H1 (cell line): ENCODE data around the gene ELMO1. TPM values are rescaled to one million over a fixed set of nuclear protein-coding genes. Genes with fewer than 3 reads are reported as not detected.

Source experiments
- CTCF ChIA-PET: fragments of 300-600 bp; sonication (Branson Sonifier 250); formaldehyde crosslinking; loops from one replicate; lab custom pipeline; 2021; ENCODE audit not compliant: partially characterized antibody; lab: Charles Lee
- POLR2A ChIA-PET: fragments of 300-600 bp; sonication (Branson Sonifier 250); formaldehyde crosslinking; loops from one replicate; lab custom pipeline; 2021; ENCODE audit warnings: inconsistent platforms; ENCODE audit not compliant: partially characterized antibody; lab: Charles Lee
- DNase-seq, 2 experiments: peaks; one replicate each; pipeline versions ENCODE4 v3.0.0 to v3.0.0-alpha.2; 2010 to 2022; ENCODE audit warnings: low spot score in 2 of 2, low read depth in 1 of 2, mixed read lengths in 1 of 2
- FAIRE-seq: peaks from 2 replicates; lab custom pipeline; 2011; peaks lifted over from hg19 to GRCh38; lab: Jason Lieb, UNC
- H2AFZ ChIP-seq: 2 replicates; pipeline ENCODE4 v1.8.1; 2012; ENCODE audit warnings: low read length, inconsistent platforms
- H2AK5ac ChIP-seq: 2 replicates; pipeline ENCODE4 v1.6.1; 2013; ENCODE audit warnings: low read depth, low read length
- H2BK120ac ChIP-seq: replicated peaks from 2 replicates; pipeline ENCODE3; 2013; ENCODE audit warnings: low read depth, low read length, inconsistent platforms
- H2BK12ac ChIP-seq: 2 replicates; pipeline ENCODE4 v1.6.1; 2013; ENCODE audit warnings: low read depth, low read length
- H2BK15ac ChIP-seq: 2 replicates; pipeline ENCODE4 v1.6.1; 2013; ENCODE audit warnings: low read length
- H2BK20ac ChIP-seq: 2 replicates; pipeline ENCODE4 v1.6.1; 2013; ENCODE audit warnings: low read length
- H2BK5ac ChIP-seq: 2 replicates; pipeline ENCODE4 v1.6.1; 2013; ENCODE audit warnings: low read depth, low read length
- H3K14ac ChIP-seq: 2 replicates; pipeline ENCODE4 v1.6.1; 2013; ENCODE audit warnings: inconsistent platforms; ENCODE audit not compliant: insufficient read length
- H3K18ac ChIP-seq: 2 replicates; pipeline ENCODE4 v1.6.1; 2013; ENCODE audit warnings: low read length; ENCODE audit errors: extremely low read depth
- H3K23ac ChIP-seq: 2 replicates; pipeline ENCODE4 v1.6.1; 2013; ENCODE audit warnings: inconsistent platforms; ENCODE audit not compliant: insufficient read length
- H3K23me2 ChIP-seq: 2 replicates; pipeline ENCODE4 v1.6.1; 2013; ENCODE audit warnings: low read depth, low read length
- H3K27ac ChIP-seq: 2 replicates; pipeline ENCODE4 v1.6.1; 2011; ENCODE audit warnings: low read depth, low read length, inconsistent platforms
- H3K27me3 ChIP-seq, 4 experiments: replicated peaks in 1 of 4; 1 replicate in 1 of 4; 2 replicates in 3 of 4; pipeline versions ENCODE4 v1.6.1 to v1.8.1; 2011 to 2013; ENCODE audit warnings: low read length in 3 of 4, mild to moderate bottlenecking in 3 of 4, inconsistent platforms in 2 of 4, mixed read lengths in 2 of 4, moderate library complexity in 1 of 4; ENCODE audit not compliant: control insufficient read depth in 3 of 4, insufficient read depth in 3 of 4; ENCODE audit errors: extremely low read depth in 1 of 4
- H3K36me3 ChIP-seq, 4 experiments: 2 replicates each; pipeline versions ENCODE4 v1.6.1 to v1.8.1; 2011 to 2013; ENCODE audit warnings: mild to moderate bottlenecking in 4 of 4, low read length in 3 of 4, moderate library complexity in 2 of 4, control low read depth in 1 of 4, inconsistent platforms in 1 of 4; ENCODE audit not compliant: insufficient read depth in 4 of 4, control insufficient read depth in 2 of 4
- H3K4ac ChIP-seq: replicated peaks from 2 replicates; pipeline ENCODE3; 2013; ENCODE audit warnings: low read length, low read depth, mixed read lengths, inconsistent platforms; ENCODE audit not compliant: insufficient read length
- H3K4me1 ChIP-seq, 4 experiments: replicated peaks in 1 of 4; 1 replicate in 1 of 4; 2 replicates in 3 of 4; pipeline versions ENCODE4 v1.6.1 to v1.8.1; 2011 to 2013; ENCODE audit warnings: low read length in 3 of 4, inconsistent platforms in 2 of 4, mixed read lengths in 1 of 4; ENCODE audit not compliant: insufficient read depth in 4 of 4, control insufficient read depth in 3 of 4
- H3K4me2 ChIP-seq, 2 experiments: 2 replicates each; pipeline versions ENCODE4 v1.6.1 to v1.8.1; 2011 to 2013; ENCODE audit warnings: low read depth in 2 of 2, low read length in 2 of 2, control low read depth in 1 of 2, inconsistent platforms in 1 of 2, mild to moderate bottlenecking in 1 of 2; ENCODE audit not compliant: insufficient read depth in 1 of 2
- H3K4me3 ChIP-seq, 4 experiments: fragments of 200-600, 300-600 bp in 1 of 4; sonication (generic), shearing (Covaris generic), sonication (Bioruptor Twin) in 1 of 4; 2 replicates each; pipeline versions ENCODE4 v1.5.1 to v1.8.1; 2011 to 2016; ENCODE audit warnings: low read length in 4 of 4, low read depth in 3 of 4, control low read depth in 2 of 4, inconsistent platforms in 2 of 4, mild to moderate bottlenecking in 2 of 4, mixed read lengths in 1 of 4, moderate library complexity in 1 of 4; ENCODE audit not compliant: insufficient read depth in 2 of 4; ENCODE audit errors: extremely low read depth in 1 of 4
- H3K56ac ChIP-seq: replicated peaks from 2 replicates; pipeline ENCODE3; 2013; ENCODE audit warnings: low read depth, mild to moderate bottlenecking, mixed read lengths, low read length, inconsistent platforms; ENCODE audit not compliant: insufficient read length
- H3K79me1 ChIP-seq: 2 replicates; pipeline ENCODE4 v1.6.1; 2013; ENCODE audit warnings: low read depth, low read length, control low read depth
- H3K79me2 ChIP-seq, 2 experiments: 2 replicates each; pipeline versions ENCODE4 v1.6.1 to v1.8.1; 2012 to 2013; ENCODE audit warnings: low read length in 2 of 2, mild to moderate bottlenecking in 2 of 2, inconsistent platforms in 1 of 2; ENCODE audit not compliant: insufficient read depth in 2 of 2, control insufficient read depth in 1 of 2
- H3K9ac ChIP-seq, 4 experiments: replicated peaks in 1 of 4; 1 replicate in 1 of 4; 2 replicates in 3 of 4; pipeline versions ENCODE4 v1.6.1 to v1.8.1; 2011 to 2013; ENCODE audit warnings: low read depth in 3 of 4, low read length in 3 of 4, control low read depth in 2 of 4, mild to moderate bottlenecking in 2 of 4, moderate library complexity in 2 of 4, inconsistent platforms in 1 of 4; ENCODE audit errors: extremely low read depth in 1 of 4
- H3K9me3 ChIP-seq, 2 experiments: 2 replicates each; pipeline versions ENCODE4 v1.6.1 to v1.8.1; 2012 to 2013; ENCODE audit warnings: mild to moderate bottlenecking in 2 of 2, moderate library complexity in 2 of 2, control low read depth in 1 of 2, inconsistent platforms in 1 of 2, low read depth in 1 of 2, low read length in 1 of 2, mixed read lengths in 1 of 2; ENCODE audit not compliant: insufficient read depth in 2 of 2
- H4K20me1 ChIP-seq, 2 experiments: replicated peaks in 1 of 2; 2 replicates each; pipeline versions ENCODE3 to v1.8.1; 2011 to 2013; ENCODE audit warnings: inconsistent platforms in 2 of 2, low read length in 2 of 2, mild to moderate bottlenecking in 1 of 2; ENCODE audit not compliant: insufficient read depth in 2 of 2, control insufficient read depth in 1 of 2
- H4K5ac ChIP-seq: 2 replicates; pipeline ENCODE4 v1.6.1; 2013; ENCODE audit warnings: low read length, low read depth, mixed read lengths, inconsistent platforms; ENCODE audit not compliant: insufficient read length
- H4K8ac ChIP-seq: 2 replicates; pipeline ENCODE4 v1.8.0; 2013; ENCODE audit warnings: mild to moderate bottlenecking, moderate library complexity, low read length, inconsistent platforms; ENCODE audit not compliant: insufficient read depth; ENCODE audit errors: extremely low read depth
- H4K91ac ChIP-seq: replicated peaks from 2 replicates; pipeline ENCODE3; 2013; ENCODE audit warnings: low read length, mixed read lengths, inconsistent platforms; ENCODE audit not compliant: insufficient read length
- CHD1 ChIP-seq: IDR thresholded peaks from 2 replicates; pipeline ENCODE4 v1.6.1; 2012; ENCODE audit warnings: low read depth, low read length, improper control_type of control experiment
- CHD2 ChIP-seq: IDR thresholded peaks from 2 replicates; pipeline ENCODE4 v1.6.1; 2012; ENCODE audit warnings: low read length, improper control_type of control experiment
- RAD21 ChIP-seq, 2 experiments: IDR thresholded peaks in 1 of 2; conservative IDR thresholded peaks in 1 of 2; 2 replicates each; pipeline ENCODE4 v1.6.1; 2011; ENCODE audit warnings: low read depth in 2 of 2, low read length in 2 of 2, improper control_type of control experiment in 1 of 2, inconsistent platforms in 1 of 2, mild to moderate bottlenecking in 1 of 2, moderate library complexity in 1 of 2
- WGBS, 2 experiments: shearing (Covaris generic) in 1 of 2; methylation state at CpG; one replicate each; pipeline versions ENCODE4 v1.1.6 to v1.1.7; 2013 to 2015; ENCODE audit warnings: low lambda C conversion rate in 2 of 2, mixed read lengths in 2 of 2, inconsistent platforms in 1 of 2, low coverage in 1 of 2, missing lambda C conversion rate in 1 of 2; ENCODE audit not compliant: insufficient replicate concordance in 2 of 2, insufficient coverage in 1 of 2, insufficient read length in 1 of 2; ENCODE audit errors: extremely low coverage in 1 of 2, missing lambda C conversion rate in 1 of 2; 5-methylcytosine and 5-hydroxymethylcytosine counted together
- polyA plus RNA-seq, 7 experiments: library from polyadenylated mRNA; depleted of rRNA in 3 of 7; stranded (reverse) in 5 of 7; unstranded in 2 of 7; fragments of >200 nt in 5 of 7; fragments of 200-250 nt in 2 of 7; gene quantifications; 1 replicate in 5 of 7; 2 replicates in 1 of 7; 4 replicates in 1 of 7; pipeline versions ENCODE4 v1.2.1 to v1.2.3, GENCODE V29; 2011 to 2013; ENCODE audit warnings: missing spikeins in 2 of 7, mixed read lengths in 2 of 7
- total RNA-seq: library from RNA; stranded (reverse); fragmentation: NEBNext Ultra II Directional; extraction: Animal tissue kit (Norgen Biotek cat#: 25700); gene quantifications from 2 replicates; pipeline ENCODE4 v1.2.1, GENCODE V29; 2021
- TF ChIP-seq, protein P1 (sequence below): IDR thresholded peaks from 2 replicates; pipeline ENCODE4 v1.6.1; 2012; ENCODE audit warnings: low read length, inconsistent platforms
- TF ChIP-seq, protein P2 (sequence below), 3 experiments: IDR thresholded peaks; 1 replicate in 2 of 3; 2 replicates in 1 of 3; pipeline versions ENCODE4 v1.5.1 to v1.6.1; 2011; ENCODE audit warnings: low read length in 3 of 3, mild to moderate bottlenecking in 3 of 3, inconsistent platforms in 2 of 3, low read depth in 1 of 3, moderate library complexity in 1 of 3; ENCODE audit not compliant: insufficient read depth in 1 of 3; ENCODE audit errors: control extremely low read depth in 1 of 3

The ELMO1 gene
- total and polyA plus RNA-seq, 2 of the 8 experiments (the other 6 are each of a cell fraction or from before 2014, with no cell fraction given), result 18.4 to 21.0 TPM

DNA sequence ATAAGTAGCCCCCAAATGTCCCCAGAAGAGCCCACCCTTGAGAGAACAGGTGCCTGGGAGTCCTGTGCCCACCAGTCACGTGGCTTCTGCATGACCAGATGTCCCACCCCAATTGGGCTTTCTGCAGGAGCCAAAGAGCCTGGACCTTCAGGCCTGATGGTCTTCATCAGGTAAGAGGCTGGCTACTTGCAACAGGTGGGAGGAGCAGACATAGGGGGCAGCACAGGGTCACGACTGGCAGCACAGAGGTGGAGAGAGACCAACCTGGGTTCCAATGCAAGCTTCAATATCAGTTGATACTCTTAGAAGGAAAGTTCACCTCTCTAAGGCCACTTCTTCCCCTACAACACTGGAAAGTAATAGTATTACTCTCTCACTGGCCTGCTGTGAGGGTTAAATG, 288.0 kb downstream of the ELMO1 start:
- Histone ChIP-seq H2AK5ac (no peak overlapping the region), H3K4me2 (no peak overlapping the region), H4K20me1 (no peaks in the 10 kb centered on the region), H2BK5ac (no peak overlapping the region), H3K14ac (no peak overlapping the region), H4K91ac (no peak overlapping the region), H3K4me3 (no peak overlapping the region), H3K79me2 (no peaks in the 10 kb centered on the region), H2BK12ac (no peak overlapping the region), H3K9me3 (no peaks in the 10 kb centered on the region), H3K4me1 (no peaks in the 10 kb centered on the region), H3K79me1 (no peaks in the 10 kb centered on the region), H3K23me2 (no peaks in the 10 kb centered on the region), H3K27me3 (no peaks in the 10 kb centered on the region), H3K23ac (no peak overlapping the region), H3K56ac (no peak overlapping the region), H2BK120ac (no peak overlapping the region), H3K9ac (peak overlapping the region in 1 of 4 experiments; percentile 7; a peak in 1 of 7 replicates), H3K4ac (no peak overlapping the region), H2BK15ac (no peak overlapping the region), H3K18ac (no peak overlapping the region), H3K27ac (no peak overlapping the region), H2BK20ac (no peak overlapping the region), H4K8ac (no peak overlapping the region), H3K36me3 (no peaks in the 10 kb centered on the region), H2AFZ (no peak overlapping the region), H4K5ac (no peak overlapping the region)
- TF ChIP-seq CHD2 (no peak), CHD1 (no peak), RAD21 (IDR thresholded peaks at IDR 0.05 in 1 of 2, conservative IDR thresholded peaks at IDR 0.05 in 1 of 2; ENCODE audit: low read depth in 2 of 2, low read length in 2 of 2) (peak in 1 of 2 experiments; percentile 4; a peak in 2 of 4 replicates)
- TF ChIP-seq, protein P1, sequence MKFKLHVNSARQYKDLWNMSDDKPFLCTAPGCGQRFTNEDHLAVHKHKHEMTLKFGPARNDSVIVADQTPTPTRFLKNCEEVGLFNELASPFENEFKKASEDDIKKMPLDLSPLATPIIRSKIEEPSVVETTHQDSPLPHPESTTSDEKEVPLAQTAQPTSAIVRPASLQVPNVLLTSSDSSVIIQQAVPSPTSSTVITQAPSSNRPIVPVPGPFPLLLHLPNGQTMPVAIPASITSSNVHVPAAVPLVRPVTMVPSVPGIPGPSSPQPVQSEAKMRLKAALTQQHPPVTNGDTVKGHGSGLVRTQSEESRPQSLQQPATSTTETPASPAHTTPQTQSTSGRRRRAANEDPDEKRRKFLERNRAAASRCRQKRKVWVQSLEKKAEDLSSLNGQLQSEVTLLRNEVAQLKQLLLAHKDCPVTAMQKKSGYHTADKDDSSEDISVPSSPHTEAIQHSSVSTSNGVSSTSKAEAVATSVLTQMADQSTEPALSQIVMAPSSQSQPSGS, result no peak
- TF ChIP-seq, protein P2, sequence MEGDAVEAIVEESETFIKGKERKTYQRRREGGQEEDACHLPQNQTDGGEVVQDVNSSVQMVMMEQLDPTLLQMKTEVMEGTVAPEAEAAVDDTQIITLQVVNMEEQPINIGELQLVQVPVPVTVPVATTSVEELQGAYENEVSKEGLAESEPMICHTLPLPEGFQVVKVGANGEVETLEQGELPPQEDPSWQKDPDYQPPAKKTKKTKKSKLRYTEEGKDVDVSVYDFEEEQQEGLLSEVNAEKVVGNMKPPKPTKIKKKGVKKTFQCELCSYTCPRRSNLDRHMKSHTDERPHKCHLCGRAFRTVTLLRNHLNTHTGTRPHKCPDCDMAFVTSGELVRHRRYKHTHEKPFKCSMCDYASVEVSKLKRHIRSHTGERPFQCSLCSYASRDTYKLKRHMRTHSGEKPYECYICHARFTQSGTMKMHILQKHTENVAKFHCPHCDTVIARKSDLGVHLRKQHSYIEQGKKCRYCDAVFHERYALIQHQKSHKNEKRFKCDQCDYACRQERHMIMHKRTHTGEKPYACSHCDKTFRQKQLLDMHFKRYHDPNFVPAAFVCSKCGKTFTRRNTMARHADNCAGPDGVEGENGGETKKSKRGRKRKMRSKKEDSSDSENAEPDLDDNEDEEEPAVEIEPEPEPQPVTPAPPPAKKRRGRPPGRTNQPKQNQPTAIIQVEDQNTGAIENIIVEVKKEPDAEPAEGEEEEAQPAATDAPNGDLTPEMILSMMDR (IDR thresholded peaks at IDR 0.05; ENCODE audit: control extremely low read depth in 1 of 3, insufficient read depth in 1 of 3, low read depth in 1 of 3, low read length in 3 of 3), result peak in 2 of 3 experiments; percentile 39 to 48; a peak in 3 of 4 replicates
- FAIRE-seq, result no peak
- POLR2A ChIA-PET, result no interaction called here
- CTCF ChIA-PET, result interaction anchor here (0.6 to 1.6 kb wide), 14 partner anchors 11 to 1055 kb away, joined by 3 to 5 read pairs (median 3); no protein-coding TSS in a partner anchor
- DNase-seq, result no peak
- 75% methylated on average over 2 of the region's 2 CpGs; no CpG with 5 or more reads in 1 of the 2 experiments for WGBS, 2 experiments
